Activated naive CD4-positive, alpha-beta T cell treated with anti-CD3 and anti-CD28 coated beads, Interleukin-2, amount 50 U/mL, for 24 hours (primary cell): ENCODE data around the gene TMEM255B.

Source experiments
- H3K27ac Mint-ChIP-seq: one replicate; pipeline ENCODE4 v1.8.0; 2021; ENCODE audit warnings: mild to moderate bottlenecking, mixed read lengths
- H3K27me3 Mint-ChIP-seq: one replicate; pipeline ENCODE4 v1.8.0; 2021; ENCODE audit warnings: mixed read lengths
- H3K36me3 Mint-ChIP-seq: one replicate; pipeline ENCODE4 v1.8.0; 2021; ENCODE audit warnings: mixed read lengths
- H3K4me1 Mint-ChIP-seq: one replicate; pipeline ENCODE4 v1.8.0; 2021; ENCODE audit warnings: mixed read lengths
- H3K4me3 Mint-ChIP-seq: one replicate; pipeline ENCODE4 v1.8.0; 2021; ENCODE audit warnings: mild to moderate bottlenecking, mixed read lengths
- H3K9me3 Mint-ChIP-seq: one replicate; pipeline ENCODE4 v1.8.0; 2021; ENCODE audit warnings: mixed read lengths

The TMEM255B gene

GRCh38 chr13:113861433-113862030, 102.5 kb downstream of the TMEM255B start:
- Mint-ChIP-seq H3K36me3 (no peaks in the 10 kb centered on the region), H3K4me3 (no peak overlapping the region), H3K27ac (no peak overlapping the region), H3K4me1 (peaks cover 6% of the 10 kb centered on the region), H3K27me3 (peaks cover 16% of the 10 kb centered on the region), H3K9me3 (no peaks in the 10 kb centered on the region)

- Mint-ChIP-seq H3K4me1 (peaks cover 6% of the 10 kb centered on the region), H3K27me3 (peaks cover 19% of the 10 kb centered on the region), H3K27ac (no peak overlapping the region), H3K4me3 (peak overlapping the region; percentile 80), H3K36me3 (no peaks in the 10 kb centered on the region), H3K9me3 (no peaks in the 10 kb centered on the region)
Observed at GRCh38 chr13:113862191-113862930, 103.3 kb downstream of the TMEM255B start.

- H3K27me3 Mint-ChIP-seq = peaks cover 19% of the 10 kb centered on the region
- H3K9me3 Mint-ChIP-seq = no peaks in the 10 kb centered on the region
- H3K4me3 Mint-ChIP-seq = peak overlapping the region; percentile 59
- peaks cover 6% of the 10 kb centered on the region for H3K4me1 Mint-ChIP-seq
- H3K36me3 Mint-ChIP-seq = no peaks in the 10 kb centered on the region
- H3K27ac Mint-ChIP-seq = no peak overlapping the region
Observed at GRCh38 chr13:113862931-113863523, 104.0 kb downstream of the TMEM255B start.

DNA sequence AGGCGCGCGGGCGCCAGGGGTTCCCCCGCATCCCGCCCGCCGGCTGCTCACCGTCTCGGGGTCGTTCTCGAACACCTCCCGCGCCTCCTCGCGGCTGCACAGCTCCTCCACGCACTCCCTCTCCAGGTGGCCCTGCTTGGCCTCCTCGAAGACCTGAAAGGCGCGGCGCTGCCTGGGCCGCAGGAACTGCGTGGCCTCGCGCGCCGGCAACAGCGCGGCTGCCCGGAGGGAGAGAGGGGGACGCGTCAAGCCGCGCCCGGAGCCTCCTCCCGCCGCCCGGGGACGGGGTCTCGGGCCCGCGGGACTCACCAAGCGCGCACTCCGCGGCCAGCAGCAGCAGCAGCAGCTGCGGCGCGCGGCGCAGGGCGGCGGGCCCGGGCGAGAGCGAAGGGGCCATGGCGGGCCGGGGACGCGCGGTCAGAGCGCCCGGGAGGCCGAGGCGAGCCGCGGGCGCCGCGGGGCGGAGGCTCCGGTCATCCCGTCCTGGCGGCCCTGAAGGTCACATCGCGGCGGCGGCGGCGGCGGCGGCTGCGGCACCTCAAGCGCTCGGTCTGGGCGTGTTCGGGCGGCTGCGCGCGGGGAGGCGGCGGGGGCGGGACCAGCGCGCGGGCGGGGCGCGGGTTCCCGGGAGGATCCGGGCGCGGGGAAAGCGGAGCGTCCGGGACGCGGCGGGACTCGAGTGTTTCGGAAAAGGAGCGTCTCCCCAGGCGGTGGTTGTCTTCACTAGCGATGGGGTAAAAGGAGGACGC, 104.7 kb downstream of the TMEM255B start, which contains the start of gene GAS6:
TSS of gene GAS6 (minus strand) at position 553 of the 749 bp plus-strand sequence. CDS start at position 397, 156 bp downstream.
- Mint-ChIP-seq H3K27me3 (peaks cover 19% of the 10 kb centered on the region), H3K4me3 (peak within 1 kb of the TSS; percentile 71), H3K4me1 (peaks cover 6% of the 10 kb centered on the region), H3K36me3 (no peaks in the 10 kb centered on the region), H3K27ac (no peak within 1 kb of the TSS), H3K9me3 (no peaks in the 10 kb centered on the region)

- Mint-ChIP-seq H3K36me3 (no peaks in the 10 kb centered on the region), H3K4me1 (peaks cover 6% of the 10 kb centered on the region), H3K27me3 (peaks cover 21% of the 10 kb centered on the region), H3K9me3 (no peaks in the 10 kb centered on the region), H3K4me3 (peak overlapping the region; percentile 71), H3K27ac (no peak overlapping the region)
Observed at GRCh38 chr13:113864273-113864890, 105.4 kb downstream of the TMEM255B start.

DNA sequence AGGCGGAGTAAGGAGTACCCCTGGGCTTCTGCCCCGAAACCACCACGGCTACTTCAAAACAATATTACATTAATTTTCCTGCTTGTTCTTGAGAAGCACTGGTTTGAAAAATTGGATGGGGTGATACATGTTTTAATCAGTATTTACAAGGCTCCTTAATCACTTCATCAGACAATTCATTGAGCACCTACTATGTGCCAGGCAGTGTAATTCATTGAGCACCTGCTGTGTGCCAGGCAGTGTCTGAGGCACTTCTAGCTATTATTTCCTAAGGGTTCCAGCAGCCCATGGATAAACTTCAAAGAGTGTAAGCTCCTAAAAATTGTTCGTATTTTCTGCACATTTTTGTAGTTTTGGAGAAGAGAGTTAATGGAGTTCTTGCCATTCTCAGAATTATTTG, 106.4 kb downstream of the TMEM255B start:
- Mint-ChIP-seq H3K4me1 (peaks cover 6% of the 10 kb centered on the region), H3K36me3 (no peaks in the 10 kb centered on the region), H3K27me3 (peaks cover 23% of the 10 kb centered on the region), H3K9me3 (no peaks in the 10 kb centered on the region), H3K27ac (no peak overlapping the region), H3K4me3 (peak overlapping the region; percentile 54)
